AML-193 (cell line): ENCODE data around the gene RAD51B.

Experiments
- DNase-seq, 2 experiments: peaks; one replicate each; lab custom pipeline; 2025; lab: John Stamatoyannopoulos, UW

Gene RAD51B

GRCh38 chr14:68573722-68574121 is 754.1 kb downstream of the RAD51B start:
- no peak for DNase-seq

DNA sequence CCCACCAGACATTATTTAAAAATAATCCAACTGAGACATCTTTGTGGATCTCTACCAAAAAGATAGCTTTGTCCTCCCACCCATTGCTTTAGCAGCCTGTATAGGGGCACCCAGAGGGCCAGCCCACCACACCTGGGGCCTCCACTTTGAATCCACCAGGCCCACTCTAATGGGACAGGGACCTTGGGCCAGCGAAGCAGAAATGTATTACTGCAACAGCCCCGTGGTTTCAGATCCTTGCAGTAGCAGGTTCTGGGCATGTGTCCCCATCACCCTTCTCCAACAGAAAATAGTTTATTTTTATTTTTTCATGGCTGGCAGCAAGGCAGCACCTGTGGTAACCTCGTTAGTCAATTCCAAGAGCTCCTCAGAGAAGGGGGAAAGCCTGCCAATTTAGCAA is 754.9 kb downstream of the RAD51B start:
- no peak for DNase-seq

- DNase-seq, result no peak
These were observed 755.3 kb downstream of the RAD51B start for GRCh38 chr14:68574906-68575305.

- DNase-seq, result no peak
These were observed 755.8 kb downstream of the RAD51B start for GRCh38 chr14:68575426-68575825.

DNA sequence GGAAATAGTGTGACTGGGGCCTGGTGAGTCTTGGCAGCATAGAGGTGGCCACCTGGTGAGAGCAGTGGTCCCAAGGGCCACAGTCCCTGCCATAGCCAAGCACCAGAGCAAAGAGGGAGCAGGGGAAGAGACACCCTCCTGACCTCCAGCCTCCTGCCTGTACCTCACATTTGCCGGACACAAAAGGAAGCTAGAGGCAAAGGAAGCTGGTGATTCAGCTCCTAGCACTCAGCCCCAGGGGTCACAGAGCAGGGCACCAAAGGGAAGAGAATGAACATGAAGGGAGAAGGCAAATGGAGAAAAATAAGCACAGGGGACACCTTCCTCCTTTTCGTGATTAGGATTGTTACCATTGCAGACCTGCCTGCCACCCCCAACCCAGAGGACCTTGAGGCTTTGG is 756.5 kb downstream of the RAD51B start:
- DNase-seq, result no peak

DNA sequence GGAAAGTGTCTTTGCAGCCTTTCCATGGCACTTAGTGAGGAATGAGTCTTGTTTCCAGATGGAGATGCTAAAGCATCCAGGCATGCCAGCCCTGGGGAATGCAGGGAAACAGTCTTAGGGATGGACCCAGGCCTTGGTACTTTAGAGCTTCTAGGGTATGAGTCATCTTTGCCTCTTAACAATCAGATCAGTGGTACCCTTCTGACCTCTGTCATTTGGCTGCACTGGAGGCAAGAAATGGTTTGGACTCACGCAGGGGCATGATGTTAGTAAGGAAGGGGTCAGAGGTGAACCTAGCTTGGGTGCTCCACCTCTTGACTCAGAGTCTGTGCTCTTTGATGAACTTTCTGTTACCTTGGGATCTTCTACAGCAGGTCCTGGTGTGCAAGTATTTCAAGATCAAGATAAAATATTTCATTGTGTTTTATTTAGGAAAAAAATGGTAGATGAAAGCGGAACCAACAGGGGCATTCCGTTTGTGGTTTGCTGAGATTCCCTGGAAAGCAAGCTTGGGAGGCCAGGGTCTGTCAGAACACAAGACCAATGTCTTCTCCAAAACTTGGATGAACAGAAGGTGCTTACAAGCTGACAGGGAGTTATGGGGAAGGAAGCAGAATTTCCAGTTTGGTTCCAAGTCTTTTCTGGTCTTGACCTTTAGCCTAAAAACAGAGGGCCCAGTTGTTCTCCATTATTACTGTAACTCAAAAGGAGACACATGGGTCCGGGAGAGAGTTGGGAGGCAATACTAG is 757.1 kb downstream of the RAD51B start:
- DNase-seq, result no peak

DNA sequence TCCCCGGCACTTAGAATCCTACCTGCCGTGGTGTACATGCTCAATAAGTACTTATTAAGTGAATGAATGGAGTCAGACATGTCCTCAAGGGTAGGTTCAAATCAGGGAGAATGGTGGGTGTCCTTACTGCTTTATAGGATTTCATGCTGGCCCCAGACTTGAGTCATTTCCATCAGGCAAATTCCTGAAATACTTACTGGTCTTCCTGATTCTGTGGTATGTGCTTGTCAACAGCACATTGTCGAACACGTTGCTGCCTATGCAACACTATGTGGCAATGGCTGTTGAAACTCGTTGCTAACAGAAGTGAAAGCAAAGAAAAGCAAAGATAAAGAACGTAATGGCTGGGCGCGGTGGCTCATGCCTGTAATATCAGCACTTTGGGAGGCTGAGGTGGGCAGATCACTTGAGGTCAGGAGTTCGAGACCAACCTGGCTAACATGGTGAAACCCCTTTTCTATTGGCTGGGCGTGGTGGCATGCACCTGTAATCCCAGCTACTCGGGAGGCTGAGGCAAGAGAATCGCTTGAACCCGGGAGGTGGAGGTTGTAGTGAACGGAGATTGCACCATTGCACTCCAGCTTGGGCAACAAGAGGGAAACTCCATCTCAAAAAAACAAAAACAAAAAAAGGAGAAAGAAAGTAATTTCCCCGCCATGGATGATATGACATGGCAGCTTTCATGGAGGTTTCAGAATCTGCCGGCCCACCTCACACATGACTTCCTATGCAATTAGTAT is 758.4 kb downstream of the RAD51B start:
- no peak for DNase-seq

DNA sequence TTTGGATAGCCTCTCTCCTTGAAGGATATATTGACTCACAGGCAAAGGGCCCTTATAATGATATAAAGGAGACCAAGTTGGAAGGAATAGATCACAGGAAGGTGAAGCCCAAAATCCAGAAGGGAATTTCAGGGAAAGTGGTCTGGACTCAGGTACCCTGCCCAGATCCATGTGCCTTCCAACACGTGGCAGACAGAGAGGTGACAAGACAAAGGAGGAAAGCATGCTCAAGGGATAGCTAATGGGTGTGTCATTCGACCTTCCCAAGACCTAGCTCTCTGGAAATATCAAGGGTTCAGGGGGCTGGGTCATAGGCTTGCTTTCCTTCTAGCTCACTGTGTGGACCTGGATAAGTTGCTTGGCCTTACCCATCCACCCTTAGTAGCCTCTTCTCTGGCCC is 759.0 kb downstream of the RAD51B start:
- DNase-seq, result no peak

GRCh38 chr14:68580096-68580645 is 760.6 kb downstream of the RAD51B start:
- DNase-seq, result no peak

DNA sequence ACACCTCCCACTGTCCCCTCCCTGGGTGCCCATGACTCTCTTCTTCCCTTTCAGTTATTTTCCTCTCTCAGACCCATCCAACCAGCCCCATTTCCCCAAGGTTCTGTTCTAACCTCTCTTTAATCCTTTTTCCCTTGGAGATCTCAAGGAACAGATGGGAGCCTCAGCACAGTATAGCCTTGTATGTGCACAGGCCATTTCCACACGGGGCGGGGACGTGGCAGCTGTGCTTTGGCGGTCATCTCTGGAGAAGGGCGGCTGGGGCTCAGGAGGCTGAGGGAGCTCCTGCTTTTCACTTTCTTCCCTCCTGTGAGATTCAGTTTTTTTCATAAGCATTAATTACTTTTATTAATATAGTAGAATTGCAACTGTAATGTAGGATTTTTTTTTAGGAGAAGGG is 761.1 kb downstream of the RAD51B start:
- DNase-seq, result no peak

GRCh38 chr14:68583548-68584280 is 764.1 kb downstream of the RAD51B start:
- DNase-seq, result no peak

- DNase-seq, result no peak
These were observed 765.2 kb downstream of the RAD51B start for GRCh38 chr14:68584786-68585185.

GRCh38 chr14:68585690-68586089 is 766.1 kb downstream of the RAD51B start:
- DNase-seq, result no peak

- no peak for DNase-seq
These were observed 767.5 kb downstream of the RAD51B start for GRCh38 chr14:68586896-68587751.

GRCh38 chr14:68587931-68588330 is 768.4 kb downstream of the RAD51B start:
- DNase-seq, result no peak

DNA sequence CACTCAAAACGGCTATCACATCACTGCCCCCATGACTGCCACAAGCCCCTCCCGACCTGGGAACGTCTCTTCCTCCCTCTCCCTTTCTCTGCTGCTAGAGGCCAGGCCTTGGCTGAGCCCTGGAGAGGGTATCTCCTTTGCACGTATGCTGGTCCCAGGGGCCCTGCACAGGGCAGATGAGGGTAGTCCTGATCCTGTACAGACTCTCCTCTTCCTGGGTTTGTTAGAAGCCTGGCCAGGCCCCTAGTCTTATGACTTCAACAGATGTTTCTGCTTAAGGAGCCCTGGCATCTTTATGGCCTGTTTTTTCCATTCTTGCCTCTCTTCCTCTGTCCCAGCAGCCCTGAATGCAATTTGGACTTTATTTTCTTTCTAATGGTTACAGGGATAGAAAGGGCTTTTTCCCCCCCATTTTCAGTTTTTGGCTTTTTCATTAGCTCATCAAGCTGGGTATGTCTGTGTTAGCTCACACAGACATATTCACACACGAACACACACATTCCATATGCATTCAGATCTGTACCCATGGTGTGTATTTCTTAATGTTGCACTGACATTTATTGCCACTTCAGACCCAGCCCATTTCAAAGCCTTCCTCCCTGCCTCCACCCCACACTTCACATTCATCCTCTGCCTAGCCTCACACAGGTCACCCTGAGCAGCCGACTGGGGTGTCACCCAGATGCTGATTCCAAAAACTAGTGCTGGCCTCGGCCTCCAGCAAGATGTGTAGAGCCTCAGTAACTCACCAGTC is 770.0 kb downstream of the RAD51B start:
- no peak for DNase-seq

DNA sequence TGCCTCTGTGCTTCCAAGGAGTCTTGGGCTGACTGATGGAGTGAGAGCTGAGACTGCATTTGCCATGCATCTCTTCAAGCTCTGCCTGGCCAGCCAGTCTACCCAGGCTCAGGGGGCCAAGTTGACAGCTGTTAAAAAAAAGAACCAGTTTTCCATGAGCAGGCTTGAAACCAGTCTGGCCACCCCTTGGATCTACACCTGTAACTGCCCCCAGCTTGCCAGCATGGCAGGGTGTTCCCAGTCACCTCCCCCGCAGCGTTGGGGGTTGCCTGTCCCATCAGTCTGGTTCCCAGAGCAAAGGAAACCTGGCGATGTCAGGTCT is 770.6 kb downstream of the RAD51B start:
- no peak for DNase-seq

GRCh38 chr14:68591786-68592185 is 772.2 kb downstream of the RAD51B start:
- no peak for DNase-seq

DNA sequence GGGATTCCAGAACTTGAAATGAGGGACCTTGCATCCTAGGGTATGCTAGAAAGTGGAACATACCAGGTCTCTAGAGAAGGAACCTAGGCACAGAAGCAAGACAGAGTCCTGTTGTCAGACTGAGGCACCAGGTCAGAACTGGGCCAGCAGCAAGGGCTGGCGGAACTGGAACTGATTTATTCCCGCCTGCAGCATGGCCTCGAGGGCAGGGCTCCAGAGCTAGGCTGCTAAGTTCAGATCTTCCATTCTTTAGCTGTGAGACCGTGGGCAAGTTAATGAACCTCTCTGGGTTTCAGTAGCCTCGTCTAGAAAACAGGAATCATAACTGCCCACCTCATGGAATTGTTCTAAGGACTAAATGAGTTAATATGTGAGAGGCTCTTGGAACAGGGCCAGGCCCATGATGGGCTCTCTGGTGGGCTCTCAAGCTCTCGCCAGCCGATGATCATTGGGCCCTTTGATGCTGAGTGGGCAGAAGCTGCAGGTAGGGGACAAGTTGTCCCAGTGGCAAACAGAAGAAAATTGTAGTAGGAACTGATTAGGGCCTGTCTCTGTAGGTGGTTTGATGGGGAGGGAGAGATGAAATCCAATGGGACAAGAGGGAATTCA is 773.5 kb downstream of the RAD51B start:
- DNase-seq, result no peak

GRCh38 chr14:68593806-68594536 is 774.4 kb downstream of the RAD51B start:
- peak; percentile 28 to 56 for DNase-seq
